ENCODE results near the gene GPSM1. TPM values are rescaled to one million over a fixed set of nuclear protein-coding genes. Genes with fewer than 3 reads are reported as not detected.

The GPSM1 gene
- total and polyA plus RNA-seq, 2 donors (not counting 1 experiment from before 2014, with no cell fraction given) = 2.4 to 6.3 TPM

DNA sequence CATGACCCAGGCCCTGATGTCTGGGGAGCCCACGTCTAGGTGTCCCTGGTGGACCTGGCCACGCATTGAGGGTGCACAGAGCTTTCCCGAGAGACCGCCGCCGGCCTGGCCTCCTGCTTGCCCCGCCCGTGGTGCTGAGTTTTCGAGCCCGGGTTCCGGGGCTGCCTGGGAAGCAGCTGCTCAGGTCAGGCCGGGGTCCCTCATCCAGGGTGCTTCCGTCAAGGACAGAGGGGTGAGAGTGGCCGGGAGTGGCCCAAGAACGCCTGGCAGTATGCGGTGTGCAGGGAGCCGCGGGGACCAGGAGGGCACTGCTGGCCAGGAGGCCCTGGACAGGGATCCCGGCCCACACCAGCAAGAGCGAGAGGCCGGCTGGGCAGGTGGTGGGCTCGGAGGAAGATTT is 43.0 kb upstream of the GPSM1 start:
- no peak for ATAC-seq (ENCODE audit: low read depth)
- Histone ChIP-seq H3K4me1 (ENCODE audit: control insufficient read depth in 2 of 2, insufficient read depth in 2 of 2, low read length in 2 of 2) (peaks cover 18 to 25% of the 10 kb centered on the region in 2 donors), H3K36me3 (replicated peaks in 1 of 2; ENCODE audit: control extremely low read depth in 1 of 2, control insufficient read depth in 1 of 2, extremely low read depth in 1 of 2, insufficient read depth in 2 of 2, low read length in 1 of 2) (no peaks in the 10 kb centered on the region), H3K27me3 (replicated peaks in 1 of 4; ENCODE audit: control extremely low read depth in 1 of 4, control insufficient read depth in 3 of 4, insufficient read depth in 4 of 4, low read length in 3 of 4) (peaks cover 0 to 3% (median 0%) of the 10 kb centered on the region in 4 experiments), H2AFZ (ENCODE audit: insufficient read depth, low read depth, low read length, poor library complexity, severe bottlenecking) (no peak overlapping the region), H3K79me2 (ENCODE audit: control insufficient read depth, insufficient read depth, low read length) (no peaks in the 10 kb centered on the region), H3K9ac (ENCODE audit: low read length) (no peak overlapping the region), H3K4me3 (ENCODE audit: control extremely low read depth in 1 of 5, extremely low read depth in 1 of 5, insufficient read depth in 1 of 5, low read depth in 2 of 5, low read length in 4 of 5) (no peak overlapping the region), H3K27ac (ENCODE audit: low read length in 2 of 2) (no peak overlapping the region), H3K9me3 (ENCODE audit: control extremely low read depth in 1 of 3, control insufficient read depth in 2 of 3, insufficient read depth in 1 of 3, low read length in 2 of 3) (peaks cover 0 to 7% (median 0%) of the 10 kb centered on the region in 3 donors), H4K20me1 (ENCODE audit: control insufficient read depth, insufficient read depth, low read length, poor library complexity, severe bottlenecking) (no peaks in the 10 kb centered on the region), H3K4me2 (replicated peaks; ENCODE audit: low read depth, low read length, poor library complexity, severe bottlenecking) (no peak overlapping the region)
- H3K27ac Mint-ChIP-seq = no peak overlapping the region
- H3K9me3 Mint-ChIP-seq (ENCODE audit: insufficient read depth) = no peaks in the 10 kb centered on the region
- DNase-seq = no peak
- WGBS (ENCODE audit: insufficient coverage) = 86% methylated on average over 22 of the region's 22 CpGs
- peaks cover 13% of the 10 kb centered on the region for H3K27me3 Mint-ChIP-seq
- intact Hi-C loops (cut with micrococcal nuclease) = no loop called here
- H3K4me1 Mint-ChIP-seq = peaks cover 23% of the 10 kb centered on the region
- no peak for TF ChIP-seq EZH2 (IDR thresholded peaks at IDR 0.05; ENCODE audit: borderline replicate concordance, insufficient read depth, low read depth, low read length, poor library complexity, severe bottlenecking)
- TF ChIP-seq, protein P1, sequence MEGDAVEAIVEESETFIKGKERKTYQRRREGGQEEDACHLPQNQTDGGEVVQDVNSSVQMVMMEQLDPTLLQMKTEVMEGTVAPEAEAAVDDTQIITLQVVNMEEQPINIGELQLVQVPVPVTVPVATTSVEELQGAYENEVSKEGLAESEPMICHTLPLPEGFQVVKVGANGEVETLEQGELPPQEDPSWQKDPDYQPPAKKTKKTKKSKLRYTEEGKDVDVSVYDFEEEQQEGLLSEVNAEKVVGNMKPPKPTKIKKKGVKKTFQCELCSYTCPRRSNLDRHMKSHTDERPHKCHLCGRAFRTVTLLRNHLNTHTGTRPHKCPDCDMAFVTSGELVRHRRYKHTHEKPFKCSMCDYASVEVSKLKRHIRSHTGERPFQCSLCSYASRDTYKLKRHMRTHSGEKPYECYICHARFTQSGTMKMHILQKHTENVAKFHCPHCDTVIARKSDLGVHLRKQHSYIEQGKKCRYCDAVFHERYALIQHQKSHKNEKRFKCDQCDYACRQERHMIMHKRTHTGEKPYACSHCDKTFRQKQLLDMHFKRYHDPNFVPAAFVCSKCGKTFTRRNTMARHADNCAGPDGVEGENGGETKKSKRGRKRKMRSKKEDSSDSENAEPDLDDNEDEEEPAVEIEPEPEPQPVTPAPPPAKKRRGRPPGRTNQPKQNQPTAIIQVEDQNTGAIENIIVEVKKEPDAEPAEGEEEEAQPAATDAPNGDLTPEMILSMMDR (IDR thresholded peaks at IDR 0.05) = no peak
- POLR2A ChIA-PET = no interaction called here
- CTCF ChIA-PET = interaction anchor here (1.3 to 6.2 kb wide), 11 partner anchors 11 to 316 kb away, joined by 3 to 103 read pairs (median 12); partner anchors contain the start of gene DNLZ
- H3K4me3 Mint-ChIP-seq = no peak overlapping the region

DNA sequence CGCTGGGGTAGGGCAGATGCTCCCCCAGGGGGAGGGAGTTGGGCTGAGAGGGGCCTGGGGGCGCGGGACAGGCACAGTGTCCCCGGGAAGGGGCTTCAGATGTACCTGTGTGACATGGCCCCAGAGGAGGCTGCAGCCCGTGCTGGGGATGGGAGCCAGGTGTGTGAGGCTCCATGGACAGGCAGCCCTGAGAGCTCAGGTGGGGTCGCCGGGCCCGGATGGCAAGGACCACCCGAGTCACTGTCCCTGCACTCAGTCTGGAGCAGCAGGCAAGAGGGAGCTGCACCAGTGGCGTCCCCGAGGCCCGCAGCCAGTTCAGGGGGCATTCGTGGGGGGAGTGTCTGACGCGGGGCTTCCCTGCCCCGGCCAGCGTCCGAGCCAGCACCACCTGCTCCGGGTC is 42.4 kb upstream of the GPSM1 start:
- Histone ChIP-seq H3K9me3 (ENCODE audit: control extremely low read depth in 1 of 3, control insufficient read depth in 2 of 3, insufficient read depth in 1 of 3, low read length in 2 of 3) (peaks cover 0 to 5% (median 0%) of the 10 kb centered on the region in 3 donors), H3K4me3 (ENCODE audit: control extremely low read depth in 1 of 5, extremely low read depth in 1 of 5, insufficient read depth in 1 of 5, low read depth in 2 of 5, low read length in 4 of 5) (no peak overlapping the region), H2AFZ (ENCODE audit: insufficient read depth, low read depth, low read length, poor library complexity, severe bottlenecking) (no peak overlapping the region), H3K4me1 (ENCODE audit: control insufficient read depth in 2 of 2, insufficient read depth in 2 of 2, low read length in 2 of 2) (peaks cover 18 to 25% of the 10 kb centered on the region in 2 donors), H4K20me1 (ENCODE audit: control insufficient read depth, insufficient read depth, low read length, poor library complexity, severe bottlenecking) (no peaks in the 10 kb centered on the region), H3K36me3 (replicated peaks in 1 of 2; ENCODE audit: control extremely low read depth in 1 of 2, control insufficient read depth in 1 of 2, extremely low read depth in 1 of 2, insufficient read depth in 2 of 2, low read length in 1 of 2) (no peaks in the 10 kb centered on the region), H3K27ac (ENCODE audit: low read length in 2 of 2) (no peak overlapping the region), H3K27me3 (replicated peaks in 1 of 4; ENCODE audit: control extremely low read depth in 1 of 4, control insufficient read depth in 3 of 4, insufficient read depth in 4 of 4, low read length in 3 of 4) (peaks cover 0 to 3% (median 0%) of the 10 kb centered on the region in 4 experiments), H3K4me2 (replicated peaks; ENCODE audit: low read depth, low read length, poor library complexity, severe bottlenecking) (no peak overlapping the region), H3K9ac (ENCODE audit: low read length) (no peak overlapping the region), H3K79me2 (ENCODE audit: control insufficient read depth, insufficient read depth, low read length) (no peaks in the 10 kb centered on the region)
- Mint-ChIP-seq H3K9me3 (ENCODE audit: insufficient read depth) (no peaks in the 10 kb centered on the region), H3K4me1 (peaks cover 23% of the 10 kb centered on the region), H3K27me3 (peaks cover 13% of the 10 kb centered on the region), H3K4me3 (no peak overlapping the region), H3K27ac (no peak overlapping the region)
- ATAC-seq (ENCODE audit: low read depth) (no peak), DNase-seq (no peak)
- CTCF ChIA-PET = interaction anchor here (2.1 to 6.2 kb wide), 5 partner anchors 17 to 163 kb away, joined by 8 to 103 read pairs (median 17); no protein-coding TSS in a partner anchor
- TF ChIP-seq, protein P1 (IDR thresholded peaks at IDR 0.05) = no peak
- TF ChIP-seq EZH2 (IDR thresholded peaks at IDR 0.05; ENCODE audit: borderline replicate concordance, insufficient read depth, low read depth, low read length, poor library complexity, severe bottlenecking) = no peak
- WGBS (ENCODE audit: insufficient coverage) = 92% methylated on average over 19 of the region's 19 CpGs
- POLR2A ChIA-PET = no interaction called here
- intact Hi-C loops (cut with micrococcal nuclease) = no loop called here

Data from B cell (primary cell).